ENCODE results near the gene INTS14. TPM values are rescaled to one million over a fixed set of nuclear protein-coding genes. Genes with fewer than 3 reads are reported as not detected.

Gene INTS14
- polyA plus RNA-seq, 1 experiment: 56.6 TPM

GRCh38 chr15:65626856-65627255, 15.9 kb upstream of the INTS14 start:
- ChIA-PET CTCF (interaction anchor here (1.1 to 1.4 kb wide), 2 partner anchors 12 to 16 kb away, joined by 3 to 8 read pairs; partner anchors contain the start of gene INTS14), POLR2A (no interaction called here)
- Histone ChIP-seq H3K9me3 (ENCODE audit: control insufficient read depth, insufficient read depth, low read length) (no peaks in the 10 kb centered on the region), H3K27me3 (ENCODE audit: control insufficient read depth, insufficient read depth, low read length) (no peaks in the 10 kb centered on the region), H3K27ac (ENCODE audit: low read depth, low read length) (no peak overlapping the region), H3K4me3 (ENCODE audit: low read depth, low read length) (no peak overlapping the region)
- TF ChIP-seq CTCF (IDR thresholded peaks at IDR 0.05; ENCODE audit: low read depth, low read length): no peak
- no peak for DNase-seq (ENCODE audit: low read depth, low spot score)

DNA sequence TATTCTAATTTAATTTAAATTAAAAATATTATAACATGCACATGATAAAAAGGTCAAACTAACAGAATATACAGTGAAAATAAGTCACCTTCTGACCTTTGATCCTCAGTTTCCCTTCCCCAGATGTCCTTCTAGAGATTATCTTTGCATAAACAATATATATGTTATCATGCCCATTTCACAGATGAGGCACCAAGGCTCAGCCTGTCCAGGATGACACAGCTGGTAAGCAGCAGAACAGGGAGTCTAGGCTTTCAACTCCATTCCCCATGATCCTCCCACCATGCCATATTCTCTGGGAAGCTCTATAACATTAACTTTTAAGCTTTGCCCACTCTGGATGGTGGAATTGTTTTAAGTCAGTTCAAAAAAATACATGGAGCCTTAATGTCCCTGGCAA, 12.2 kb upstream of the INTS14 start:
- POLR2A ChIA-PET: no interaction called here

GRCh38 chr15:65621638-65622037, 10.7 kb upstream of the INTS14 start, which contains the start of gene SLC24A1:
Gene SLC24A1, plus strand, starts transcription at chr15:65621938. Its CDS starts 2,143 bp downstream, at chr15:65624081.
- ChIA-PET POLR2A (no interaction called here), CTCF (interaction anchor here (1.0 kb wide), 1 partner anchor 11 kb away, joined by 4 read pairs; the partner anchor contains the start of gene INTS14)
- Histone ChIP-seq H3K27me3 (ENCODE audit: control insufficient read depth, insufficient read depth, low read length) (no peaks in the 10 kb centered on the region), H3K4me3 (ENCODE audit: low read depth, low read length) (no peak within 1 kb of the TSS), H3K9me3 (ENCODE audit: control insufficient read depth, insufficient read depth, low read length) (no peaks in the 10 kb centered on the region), H3K27ac (ENCODE audit: low read depth, low read length) (no peak within 1 kb of the TSS)
- no peak for DNase-seq (ENCODE audit: low read depth, low spot score)
- no peak for TF ChIP-seq CTCF (IDR thresholded peaks at IDR 0.05; ENCODE audit: low read depth, low read length)

More for the DNA sequence above, 12.2 kb upstream of the INTS14 start:
- H3K27me3 ChIP-seq (ENCODE audit: control insufficient read depth, insufficient read depth, low read length): no peaks in the 10 kb centered on the region
- no peak overlapping the region for H3K4me3 ChIP-seq (ENCODE audit: low read depth, low read length)
- no peak for TF ChIP-seq CTCF (IDR thresholded peaks at IDR 0.05; ENCODE audit: low read depth, low read length)
- DNase-seq (ENCODE audit: low read depth, low spot score): no peak
- H3K27ac ChIP-seq (ENCODE audit: low read depth, low read length): no peak overlapping the region
- CTCF ChIA-PET: interaction anchor here (0.8 kb wide), 1 partner anchor 15 kb away, joined by 3 read pairs; no protein-coding TSS in a partner anchor
- H3K9me3 ChIP-seq (ENCODE audit: control insufficient read depth, insufficient read depth, low read length): no peaks in the 10 kb centered on the region

- no peak for TF ChIP-seq CTCF (IDR thresholded peaks at IDR 0.05; ENCODE audit: low read depth, low read length)
- Histone ChIP-seq H3K27me3 (ENCODE audit: control insufficient read depth, insufficient read depth, low read length) (no peaks in the 10 kb centered on the region), H3K9me3 (ENCODE audit: control insufficient read depth, insufficient read depth, low read length) (no peaks in the 10 kb centered on the region), H3K27ac (ENCODE audit: low read depth, low read length) (no peak overlapping the region), H3K4me3 (ENCODE audit: low read depth, low read length) (no peak overlapping the region)
- ChIA-PET CTCF (no interaction called here), POLR2A (no interaction called here)
- no peak for DNase-seq (ENCODE audit: low read depth, low spot score)
Measured at GRCh38 chr15:65620833-65621232, 9.9 kb upstream of the INTS14 start.

DNA sequence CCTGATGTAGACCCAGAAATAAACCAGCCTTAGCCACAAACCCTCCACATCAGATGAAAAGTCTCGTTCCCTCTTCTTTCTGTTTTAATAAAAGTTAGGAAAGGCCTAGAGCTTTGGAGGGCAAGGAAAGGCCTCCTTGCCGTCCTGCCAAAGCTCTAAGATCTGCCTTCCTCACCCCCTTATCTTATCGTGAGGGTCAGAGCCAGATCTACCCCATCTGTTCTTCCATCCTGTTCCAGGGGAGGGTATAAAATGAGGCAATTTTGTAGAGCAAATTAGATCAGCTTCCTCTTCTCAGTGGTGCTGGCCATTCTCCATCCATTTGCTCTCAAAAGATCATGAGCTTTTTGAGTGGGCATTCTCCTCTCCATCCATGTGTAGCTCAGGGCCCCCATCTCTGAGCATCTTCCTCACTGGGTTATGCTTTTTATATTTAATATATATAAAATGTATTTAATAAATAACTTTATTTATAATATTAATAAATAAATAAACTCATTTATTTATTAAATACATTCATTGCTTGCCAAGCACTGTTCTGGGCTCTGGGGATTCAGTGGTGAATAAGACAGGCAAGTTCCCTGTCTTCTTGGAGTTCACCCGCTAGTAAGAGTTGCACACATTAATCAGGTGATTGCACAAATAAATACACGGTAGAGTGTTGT, 8.8 kb upstream of the INTS14 start:
- CTCF ChIA-PET: interaction anchor here (1.1 to 1.5 kb wide), 2 partner anchors 9 to 19 kb away, joined by 3 to 5 read pairs; partner anchors contain the start of gene INTS14
- no peak for TF ChIP-seq CTCF (IDR thresholded peaks at IDR 0.05; ENCODE audit: low read depth, low read length)
- no peak for DNase-seq (ENCODE audit: low read depth, low spot score)
- H3K9me3 ChIP-seq (ENCODE audit: control insufficient read depth, insufficient read depth, low read length): no peaks in the 10 kb centered on the region
- H3K4me3 ChIP-seq (ENCODE audit: low read depth, low read length): no peak overlapping the region
- H3K27me3 ChIP-seq (ENCODE audit: control insufficient read depth, insufficient read depth, low read length): no peaks in the 10 kb centered on the region
- POLR2A ChIA-PET: interaction anchor here (0.7 to 1.3 kb wide), 2 partner anchors 9 to 172 kb away, joined by 3 to 5 read pairs; partner anchors contain the start of gene INTS14
- H3K27ac ChIP-seq (ENCODE audit: low read depth, low read length): no peak overlapping the region

Measured in AG04450 (cell line).